ENCODE measurements around the gene ERO1A. TPM values are rescaled to one million over a fixed set of nuclear protein-coding genes. Genes with fewer than 3 reads are reported as not detected.

Gene ERO1A
- total and polyA plus RNA-seq, 2 of the 4 experiments (the other 2 are of a cell fraction): 29.7 to 44.6 TPM

- Histone ChIP-seq H2AFZ (replicated peaks; ENCODE audit: low read length, poor library complexity) (no peak overlapping the region), H3K18ac (ENCODE audit: low read depth, low read length) (no peak overlapping the region), H3K27ac (ENCODE audit: insufficient read depth, low read length) (no peak overlapping the region), H3K9me3 (ENCODE audit: control insufficient read depth, insufficient read depth, low read length) (no peaks in the 10 kb centered on the region), H2BK120ac (ENCODE audit: low read depth, low read length) (no peak overlapping the region), H3K4me3 (ENCODE audit: insufficient read depth, low read depth, low read length) (no peak overlapping the region), H4K20me1 (ENCODE audit: insufficient read depth, low read length) (no peaks in the 10 kb centered on the region), H2BK20ac (ENCODE audit: low read depth, low read length) (no peak overlapping the region), H3K56ac (ENCODE audit: extremely low read depth, insufficient read depth, low read length) (no peak overlapping the region), H4K8ac (ENCODE audit: low read depth in 2 of 2, low read length in 2 of 2) (no peak overlapping the region), H3K14ac (replicated peaks; ENCODE audit: low read depth, low read length) (no peak overlapping the region), H3K27me3 (ENCODE audit: control insufficient read depth, insufficient read depth, low read length) (no peaks in the 10 kb centered on the region), H3K4me1 (ENCODE audit: control insufficient read depth, insufficient read depth, low read length) (0 out of 2 replicates have a peak, but pooled peaks cover 1% of the 10 kb centered on the region), H4K5ac (ENCODE audit: low read depth, low read length) (no peak overlapping the region), H3K4ac (ENCODE audit: low read depth, low read length) (no peak overlapping the region), H2AK9ac (replicated peaks; ENCODE audit: low read depth, low read length, poor library complexity) (no peak overlapping the region), H2BK15ac (ENCODE audit: low read depth, low read length) (no peak overlapping the region), H3K9ac (ENCODE audit: low read depth, low read length) (no peak overlapping the region), H3K36me3 (ENCODE audit: control insufficient read depth, insufficient read depth, low read length) (peaks cover 15% of the 10 kb centered on the region), H2BK5ac (ENCODE audit: low read depth, low read length, poor library complexity, severe bottlenecking) (no peak overlapping the region), H2AK5ac (ENCODE audit: low read depth, low read length) (no peak overlapping the region), H3K4me2 (ENCODE audit: low read depth, low read length) (no peak overlapping the region), H3K9me1 (ENCODE audit: insufficient read depth, low read length) (no peaks in the 10 kb centered on the region; the same call in 1 of the 2 replicates), H3K79me1 (ENCODE audit: low read depth in 1 of 2, low read length in 2 of 2) (no peaks in the 10 kb centered on the region), H3K23ac (ENCODE audit: low read depth, low read length) (no peak overlapping the region), H4K91ac (ENCODE audit: insufficient read depth, low read depth, low read length) (no peak overlapping the region)
- dilution Hi-C loops (cut with HindIII; ENCODE audit: low sequenced_read_pairs, unreplicated experiment) (no loop called here), in situ Hi-C loops (cut with MboI; ENCODE audit: low sequenced_read_pairs) (no loop called here), intact Hi-C loops (cut with micrococcal nuclease) (no loop called here)
- ATAC-seq (ENCODE audit: low read depth) (no peak), DNase-seq (no peak)
- ChIA-PET CTCF (no interaction called here), POLR2A (ENCODE audit: unreplicated experiment) (no interaction called here)
- TF ChIP-seq USF2 (IDR thresholded peaks at IDR 0.05; ENCODE audit: low read depth, low read length) (no peak), CHD1 (IDR thresholded peaks at IDR 0.05; ENCODE audit: low read depth, low read length) (no peak), MAFK (IDR thresholded peaks at IDR 0.05; ENCODE audit: low read depth, low read length) (no peak), RCOR1 (IDR thresholded peaks at IDR 0.05; ENCODE audit: insufficient replicate concordance, low read length) (no peak), BHLHE40 (IDR thresholded peaks at IDR 0.05; ENCODE audit: low read depth, low read length) (no peak), FOS (IDR thresholded peaks at IDR 0.05; ENCODE audit: low read depth, low read length) (no peak), CEBPB (IDR thresholded peaks at IDR 0.05; ENCODE audit: low read depth, low read length) (no peak), MXI1 (IDR thresholded peaks at IDR 0.05; ENCODE audit: borderline replicate concordance, low read depth, low read length) (no peak), ELK1 (IDR thresholded peaks at IDR 0.05; ENCODE audit: borderline replicate concordance, low read depth, low read length) (no peak), POLR2A (IDR thresholded peaks at IDR 0.05; ENCODE audit: low read depth, low read length) (no peak), NFE2L2 (IDR thresholded peaks at IDR 0.05; ENCODE audit: low read depth, low read length) (no peak), RFX5 (IDR thresholded peaks at IDR 0.05; ENCODE audit: low read depth, low read length) (no peak), SMC3 (IDR thresholded peaks at IDR 0.05; ENCODE audit: low read depth, low read length) (no peak), RAD21 (IDR thresholded peaks at IDR 0.05; ENCODE audit: low read length) (no peak), MAZ (IDR thresholded peaks at IDR 0.05; ENCODE audit: borderline replicate concordance, low read depth, low read length) (no peak), CTCF (conservative IDR thresholded peaks at IDR 0.05; ENCODE audit: low read depth, low read length) (no peak)
- 100% methylated on average over 1 of the region's 6 CpGs; no CpG with 5 or more reads in 1 of the 2 experiments for WGBS, 2 experiments (ENCODE audit: extremely low coverage in 2 of 2, insufficient read length in 1 of 2)
- no TSS peak for BruUV-seq (replicated peaks)
These were observed 44.6 kb downstream of the ERO1A start for GRCh38 chr14:52650774-52651173.
